ENCODE results near the gene PRAMEF1. TPM values are rescaled to one million over a fixed set of nuclear protein-coding genes. Genes with fewer than 3 reads are reported as not detected.

PRAMEF1 gene
- total and polyA plus RNA-seq, 10 of the 15 experiments (the other 5 are each of a cell fraction or from before 2014, with no cell fraction given) = not detected

GRCh38 chr1:12756768-12757413, 34.3 kb upstream of the PRAMEF1 start (continued):
- TF ChIP-seq ZBTB11 (CRISPR knock-in tag; IDR thresholded peaks at IDR 0.05) (no peak), IKZF1 (conservative IDR thresholded peaks at IDR 0.05) (no peak), E4F1 (IDR thresholded peaks at IDR 0.05; ENCODE audit: borderline replicate concordance, partially characterized antibody) (no peak), E2F8 (IDR thresholded peaks at IDR 0.05; ENCODE audit: low read depth, partially characterized antibody) (no peak), IRF3 (IDR thresholded peaks at IDR 0.05) (no peak), NR2C2 (IDR thresholded peaks at IDR 0.05; ENCODE audit: borderline replicate concordance, control insufficient read depth, insufficient read length, low read depth) (no peak), BHLHE40 (IDR thresholded peaks at IDR 0.05; ENCODE audit: borderline replicate concordance in 1 of 2, low read depth in 2 of 2, low read length in 1 of 2) (no peak), KDM1A (IDR thresholded peaks at IDR 0.05; ENCODE audit: borderline replicate concordance) (no peak), POLR2AphosphoS5 (IDR thresholded peaks at IDR 0.05; ENCODE audit: low read length) (no peak)
